ENCODE results near the gene AK9. TPM values are rescaled to one million over a fixed set of nuclear protein-coding genes. Genes with fewer than 3 reads are reported as not detected.

The AK9 gene
- total and polyA plus RNA-seq, 2 of the 8 experiments (the other 6 are each of a cell fraction or from before 2014, with no cell fraction given): 1.8 to 2.2 TPM

Other genes with a start within 250 kb of the AK9 start
- 51.3 and 55.4 TPM in 2 replicates for gene MICAL1, start 235.4 kb downstream of the AK9 start, total RNA-seq (2021; fragmentation: NEBNext Ultra II Directional; extraction: Animal tissue kit (Norgen Biotek cat#: 25700))
- 42.5 and 61.9 TPM in 2 replicates for gene MICAL1, start 235.4 kb downstream of the AK9 start, polyA plus RNA-seq (2011; rRNA removed)
- gene ZBTB24, start 208.0 kb downstream of the AK9 start, total RNA-seq (2021; fragmentation: NEBNext Ultra II Directional; extraction: Animal tissue kit (Norgen Biotek cat#: 25700)): 20.5 and 21.0 TPM in 2 replicates
- gene ZBTB24, start 208.0 kb downstream of the AK9 start, polyA plus RNA-seq (2011; rRNA removed): 5.9 and 7.5 TPM in 2 replicates
- 21.3 and 21.9 TPM in 2 replicates for gene FIG4, start 94 bp upstream of the AK9 start, total RNA-seq (2021; fragmentation: NEBNext Ultra II Directional; extraction: Animal tissue kit (Norgen Biotek cat#: 25700))
- gene FIG4, start 94 bp upstream of the AK9 start, polyA plus RNA-seq (2011; rRNA removed): 7.7 and 11.8 TPM in 2 replicates